ENCODE results near the gene SORL1.

The SORL1 gene

GRCh38 chr11:121571506-121571905 lies 119.4 kb downstream of the SORL1 start:
- H3K4me3 ChIP-seq (ENCODE audit: low read depth, low read length): no peak overlapping the region
- no peak for TF ChIP-seq CTCF (IDR thresholded peaks at IDR 0.05; ENCODE audit: borderline replicate concordance, insufficient read depth, low read depth, low read length)

GRCh38 chr11:121572571-121573059 lies 120.5 kb downstream of the SORL1 start:
- no peak for TF ChIP-seq CTCF (IDR thresholded peaks at IDR 0.05; ENCODE audit: borderline replicate concordance, insufficient read depth, low read depth, low read length)

GRCh38 chr11:121574801-121575200 lies 122.7 kb downstream of the SORL1 start:
- no peak for TF ChIP-seq CTCF (IDR thresholded peaks at IDR 0.05; ENCODE audit: borderline replicate concordance, insufficient read depth, low read depth, low read length)
- H3K4me3 ChIP-seq (ENCODE audit: low read depth, low read length): no peak overlapping the region

More at GRCh38 chr11:121572571-121573059, 120.5 kb downstream of the SORL1 start:
- no peak overlapping the region for H3K4me3 ChIP-seq (ENCODE audit: low read depth, low read length)

- no peak for TF ChIP-seq CTCF (IDR thresholded peaks at IDR 0.05; ENCODE audit: borderline replicate concordance, insufficient read depth, low read depth, low read length)
- H3K4me3 ChIP-seq (ENCODE audit: low read depth, low read length): no peak overlapping the region
Measured at GRCh38 chr11:121575250-121575962, 123.3 kb downstream of the SORL1 start.

- no peak overlapping the region for H3K4me3 ChIP-seq (ENCODE audit: low read depth, low read length)
- TF ChIP-seq CTCF (IDR thresholded peaks at IDR 0.05; ENCODE audit: borderline replicate concordance, insufficient read depth, low read depth, low read length): no peak
Measured at GRCh38 chr11:121575963-121576290, 123.8 kb downstream of the SORL1 start.

GRCh38 chr11:121576531-121576930 lies 124.4 kb downstream of the SORL1 start:
- no peak overlapping the region for H3K4me3 ChIP-seq (ENCODE audit: low read depth, low read length)
- no peak for TF ChIP-seq CTCF (IDR thresholded peaks at IDR 0.05; ENCODE audit: borderline replicate concordance, insufficient read depth, low read depth, low read length)

- no peak overlapping the region for H3K4me3 ChIP-seq (ENCODE audit: low read depth, low read length)
- TF ChIP-seq CTCF (IDR thresholded peaks at IDR 0.05; ENCODE audit: borderline replicate concordance, insufficient read depth, low read depth, low read length): no peak
Measured at GRCh38 chr11:121577106-121577848, 125.2 kb downstream of the SORL1 start.
